ENCODE measurements around the gene CCDC3. TPM values are rescaled to one million over a fixed set of nuclear protein-coding genes. Genes with fewer than 3 reads are reported as not detected.

CCDC3 gene
- total RNA-seq, 1 experiment from 2014 or later, result not detected

Other genes with a start within 250 kb of the CCDC3 start
- 7.9 and 10.1 TPM in 2 replicates for gene OPTN, start 98.5 kb upstream of the CCDC3 start, total RNA-seq (2014; rRNA removed)
- 14.3 and 16.1 TPM in 2 replicates for gene MCM10, start 159.8 kb upstream of the CCDC3 start, total RNA-seq (2014; rRNA removed)
- not detected in 2 replicates for gene UCMA, start 232.7 kb upstream of the CCDC3 start, total RNA-seq (2014; rRNA removed)